Esophagus squamous epithelium (tissue), 4 donors: Measurements from ENCODE around the gene CDK13.

Experiments
- POLR2A ChIP-seq, 4 donors: fragments of 450-650 bp; IDR thresholded peaks; one replicate each; pipeline ENCODE4 v1.6.1; 2017; ENCODE audit warnings: antibody characterized with exemption in 4 of 4, mild to moderate bottlenecking in 4 of 4, moderate library complexity in 3 of 4
- TF ChIP-seq, protein P1 (sequence below), 6 experiments: fragments of 450-650 bp in 4 of 6; fragments of 200-600 bp in 2 of 6; sonication (generic) in 2 of 6; IDR thresholded peaks; one replicate each; pipeline ENCODE4 v1.5.1; 2016 to 2019; ENCODE audit warnings: antibody characterized with exemption in 6 of 6, mild to moderate bottlenecking in 4 of 6, moderate library complexity in 4 of 6

- TF ChIP-seq, protein P1, sequence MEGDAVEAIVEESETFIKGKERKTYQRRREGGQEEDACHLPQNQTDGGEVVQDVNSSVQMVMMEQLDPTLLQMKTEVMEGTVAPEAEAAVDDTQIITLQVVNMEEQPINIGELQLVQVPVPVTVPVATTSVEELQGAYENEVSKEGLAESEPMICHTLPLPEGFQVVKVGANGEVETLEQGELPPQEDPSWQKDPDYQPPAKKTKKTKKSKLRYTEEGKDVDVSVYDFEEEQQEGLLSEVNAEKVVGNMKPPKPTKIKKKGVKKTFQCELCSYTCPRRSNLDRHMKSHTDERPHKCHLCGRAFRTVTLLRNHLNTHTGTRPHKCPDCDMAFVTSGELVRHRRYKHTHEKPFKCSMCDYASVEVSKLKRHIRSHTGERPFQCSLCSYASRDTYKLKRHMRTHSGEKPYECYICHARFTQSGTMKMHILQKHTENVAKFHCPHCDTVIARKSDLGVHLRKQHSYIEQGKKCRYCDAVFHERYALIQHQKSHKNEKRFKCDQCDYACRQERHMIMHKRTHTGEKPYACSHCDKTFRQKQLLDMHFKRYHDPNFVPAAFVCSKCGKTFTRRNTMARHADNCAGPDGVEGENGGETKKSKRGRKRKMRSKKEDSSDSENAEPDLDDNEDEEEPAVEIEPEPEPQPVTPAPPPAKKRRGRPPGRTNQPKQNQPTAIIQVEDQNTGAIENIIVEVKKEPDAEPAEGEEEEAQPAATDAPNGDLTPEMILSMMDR (IDR thresholded peaks at IDR 0.05), result no peak
- no peak for TF ChIP-seq POLR2A (IDR thresholded peaks at IDR 0.05)
Measured at GRCh38 chr7:40092182-40092581, 142.1 kb downstream of the CDK13 start.
